OCI-LY1 (cell line): ENCODE results near the gene TMEM51.

ENCODE experiments used
- H2AFZ ChIP-seq: fragments of 200-600 bp; sonication (generic), shearing (Covaris generic); 2 replicates; pipeline ENCODE4 v1.6.0; 2014; ENCODE audit warnings: antibody characterized with exemption, mild to moderate bottlenecking, low read length
- H3F3A ChIP-seq: fragments of 200-600 bp; sonication (generic), shearing (Covaris generic); 2 replicates; pipeline ENCODE4 v1.6.0; 2014; ENCODE audit warnings: mild to moderate bottlenecking, antibody characterized with exemption, low read length, moderate library complexity; ENCODE audit not compliant: insufficient read depth
- H3K27ac ChIP-seq: fragments of 200-600 bp; sonication (generic); 2 replicates; pipeline ENCODE4 v1.5.1; 2014; ENCODE audit warnings: low read length, mixed run types, mild to moderate bottlenecking, low read depth; ENCODE audit not compliant: poor library complexity, severe bottlenecking
- H3K27me3 ChIP-seq: fragments of 200-600 bp; sonication (generic); 2 replicates; pipeline ENCODE4 v1.6.0; 2014; ENCODE audit warnings: antibody characterized with exemption, mild to moderate bottlenecking, low read length, moderate library complexity; ENCODE audit not compliant: insufficient read depth
- H3K36me3 ChIP-seq: fragments of 200-600 bp; sonication (generic); 2 replicates; pipeline ENCODE4 v1.6.1; 2014; ENCODE audit warnings: mild to moderate bottlenecking, antibody characterized with exemption, low read length, moderate library complexity, mixed read lengths; ENCODE audit not compliant: insufficient read depth
- H3K4me1 ChIP-seq: fragments of 200-600 bp; sonication (generic); 2 replicates; pipeline ENCODE4 v1.5.1; 2014; ENCODE audit warnings: mild to moderate bottlenecking, low read length, moderate library complexity; ENCODE audit not compliant: insufficient read depth, severe bottlenecking
- H3K4me2 ChIP-seq: fragments of 200-600 bp; sonication (generic), shearing (Covaris generic); 2 replicates; pipeline ENCODE4 v1.6.1; 2014; ENCODE audit warnings: low read length
- H3K4me3 ChIP-seq: fragments of 200-600 bp; sonication (generic); 2 replicates; pipeline ENCODE4 v1.5.1; 2014; ENCODE audit warnings: low read length, low read depth, mild to moderate bottlenecking, mixed read lengths; ENCODE audit not compliant: poor library complexity, severe bottlenecking
- H3K79me2 ChIP-seq: fragments of 200-600 bp; shearing (Covaris generic); 2 replicates; pipeline ENCODE4 v1.6.1; 2016; ENCODE audit warnings: mixed run types, low read length, mixed read lengths; ENCODE audit not compliant: insufficient read depth
- H3K9ac ChIP-seq: fragments of 200-600 bp; sonication (generic), shearing (Covaris generic); 2 replicates; pipeline ENCODE4 v1.6.1; 2014; ENCODE audit warnings: mild to moderate bottlenecking, low read length, mixed read lengths
- H3K9me2 ChIP-seq: fragments of 200-600 bp; sonication (generic), shearing (Covaris generic); 2 replicates; pipeline ENCODE4 v1.6.1; 2014; ENCODE audit warnings: low read depth, mild to moderate bottlenecking, low read length, mixed read lengths
- H3K9me3 ChIP-seq: fragments of 200-600 bp; shearing (Covaris generic); 2 replicates; pipeline ENCODE4 v1.6.1; 2014; ENCODE audit warnings: low read length, mixed read lengths
- H4K20me1 ChIP-seq: fragments of 200-600 bp; sonication (generic), shearing (Covaris generic); 2 replicates; pipeline ENCODE4 v1.6.0; 2016; ENCODE audit warnings: mild to moderate bottlenecking, low read length; ENCODE audit not compliant: insufficient read depth
- CTCF ChIP-seq: fragments of 200-600 bp; sonication (generic), shearing (Covaris generic); IDR thresholded peaks from 2 replicates; pipeline ENCODE4 v1.5.1; 2017; ENCODE audit warnings: mild to moderate bottlenecking, antibody characterized with exemption, low read length, moderate library complexity, mixed read lengths
- EZH2 ChIP-seq: fragments of 200-600 bp; sonication (generic), shearing (Covaris generic); IDR thresholded peaks from 2 replicates; pipeline ENCODE4 v1.8.0; 2017; ENCODE audit warnings: borderline replicate concordance, mixed run types, mild to moderate bottlenecking, antibody characterized with exemption, low read length, moderate library complexity, mixed read lengths

Gene TMEM51

GRCh38 chr1:15249081-15249480 lies 95.5 kb downstream of the TMEM51 start:
- Histone ChIP-seq H3K9me3 (no peaks in the 10 kb centered on the region), H3K4me2 (no peak overlapping the region), H3K36me3 (no peaks in the 10 kb centered on the region; the same call in 1 of the 2 replicates), H4K20me1 (no peaks in the 10 kb centered on the region), H2AFZ (no peak overlapping the region), H3K4me3 (no peak overlapping the region), H3K27ac (no peak overlapping the region), H3F3A (no peaks in the 10 kb centered on the region), H3K27me3 (no peaks in the 10 kb centered on the region; the same call in 1 of the 2 replicates), H3K9ac (no peak overlapping the region), H3K4me1 (no peaks in the 10 kb centered on the region), H3K79me2 (no peaks in the 10 kb centered on the region), H3K9me2 (no peaks in the 10 kb centered on the region)
- TF ChIP-seq EZH2 (no peak), CTCF (no peak)

GRCh38 chr1:15251857-15252835 lies 98.6 kb downstream of the TMEM51 start:
- Histone ChIP-seq H3K27ac (no peak overlapping the region), H4K20me1 (no peaks in the 10 kb centered on the region), H3K9ac (no peak overlapping the region), H3K4me2 (no peak overlapping the region), H3K9me2 (no peaks in the 10 kb centered on the region), H3K36me3 (no peaks in the 10 kb centered on the region), H3F3A (no peaks in the 10 kb centered on the region), H2AFZ (no peak overlapping the region), H3K4me1 (no peaks in the 10 kb centered on the region), H3K9me3 (no peaks in the 10 kb centered on the region), H3K4me3 (no peak overlapping the region), H3K79me2 (no peaks in the 10 kb centered on the region), H3K27me3 (no peaks in the 10 kb centered on the region; the same call in 1 of the 2 replicates)
- TF ChIP-seq CTCF (no peak), EZH2 (no peak)

- H3F3A ChIP-seq: no peaks in the 10 kb centered on the region
- no peak for TF ChIP-seq CTCF
- TF ChIP-seq EZH2: no peak
- H4K20me1 ChIP-seq: no peaks in the 10 kb centered on the region
- no peak overlapping the region for H3K9ac ChIP-seq
- no peaks in the 10 kb centered on the region for H3K79me2 ChIP-seq
- H3K4me1 ChIP-seq: no peaks in the 10 kb centered on the region
- no peak overlapping the region for H2AFZ ChIP-seq
- H3K9me2 ChIP-seq: no peaks in the 10 kb centered on the region
- no peak overlapping the region for H3K4me2 ChIP-seq
- no peaks in the 10 kb centered on the region for H3K9me3 ChIP-seq
- H3K27ac ChIP-seq: no peak overlapping the region
- no peaks in the 10 kb centered on the region for H3K36me3 ChIP-seq
- no peaks in the 10 kb centered on the region for H3K27me3 ChIP-seq
- H3K4me3 ChIP-seq: no peak overlapping the region
Measured at GRCh38 chr1:15254559-15254958, 101.0 kb downstream of the TMEM51 start.
